GM23338 (cell line): Measurements from ENCODE around the gene DMRT3.

ENCODE experiments used
- POLR2AphosphoS5 ChIP-seq: IDR thresholded peaks from 2 replicates; pipeline ENCODE4 v1.6.1; 2016; ENCODE audit warnings: antibody characterized with exemption, low read depth
- TF ChIP-seq, protein P1 (sequence below), 2 experiments: fragments of 200-600 bp in 1 of 2; sonication (generic) in 1 of 2; conservative IDR thresholded peaks; 2 replicates each; pipeline versions ENCODE4 v1.5.1 to v1.6.1; 2016 to 2017; ENCODE audit warnings: antibody characterized with exemption in 2 of 2, low read depth in 2 of 2, mild to moderate bottlenecking in 2 of 2, moderate library complexity in 1 of 2

DNA sequence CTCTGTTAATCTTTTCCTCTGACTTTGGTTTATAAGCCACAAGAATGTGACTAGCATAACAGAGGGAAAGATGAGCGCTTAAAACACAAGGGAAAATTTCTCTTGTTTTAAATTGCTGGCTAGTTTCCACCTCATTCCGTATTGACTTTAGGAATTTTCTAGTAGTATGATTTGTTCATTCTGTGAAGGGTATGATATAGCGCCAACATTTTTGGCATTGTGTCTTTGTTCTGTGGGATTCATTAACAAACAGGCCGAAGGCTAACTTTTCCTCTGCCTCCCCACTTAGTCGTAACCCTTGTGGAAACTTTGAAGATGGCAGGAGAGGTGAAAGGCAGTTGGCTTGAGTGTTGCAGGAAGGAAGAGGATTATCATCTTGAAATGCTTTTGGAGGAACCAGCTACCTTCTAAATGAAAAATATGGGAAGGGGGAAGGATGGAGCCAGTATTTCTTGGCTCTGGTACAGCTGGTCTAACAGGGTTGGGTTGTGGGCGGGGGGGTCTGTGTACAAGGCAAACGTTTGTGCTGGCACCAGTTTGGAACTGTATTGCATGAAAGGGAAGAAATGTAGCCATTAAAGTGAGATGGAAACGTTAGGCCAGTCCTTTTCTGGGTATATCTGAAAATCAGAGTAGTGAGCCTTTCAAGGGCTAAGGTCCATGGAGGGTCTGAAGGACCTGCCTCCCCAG, 52.2 kb downstream of the DMRT3 start:
- TF ChIP-seq, protein P1, sequence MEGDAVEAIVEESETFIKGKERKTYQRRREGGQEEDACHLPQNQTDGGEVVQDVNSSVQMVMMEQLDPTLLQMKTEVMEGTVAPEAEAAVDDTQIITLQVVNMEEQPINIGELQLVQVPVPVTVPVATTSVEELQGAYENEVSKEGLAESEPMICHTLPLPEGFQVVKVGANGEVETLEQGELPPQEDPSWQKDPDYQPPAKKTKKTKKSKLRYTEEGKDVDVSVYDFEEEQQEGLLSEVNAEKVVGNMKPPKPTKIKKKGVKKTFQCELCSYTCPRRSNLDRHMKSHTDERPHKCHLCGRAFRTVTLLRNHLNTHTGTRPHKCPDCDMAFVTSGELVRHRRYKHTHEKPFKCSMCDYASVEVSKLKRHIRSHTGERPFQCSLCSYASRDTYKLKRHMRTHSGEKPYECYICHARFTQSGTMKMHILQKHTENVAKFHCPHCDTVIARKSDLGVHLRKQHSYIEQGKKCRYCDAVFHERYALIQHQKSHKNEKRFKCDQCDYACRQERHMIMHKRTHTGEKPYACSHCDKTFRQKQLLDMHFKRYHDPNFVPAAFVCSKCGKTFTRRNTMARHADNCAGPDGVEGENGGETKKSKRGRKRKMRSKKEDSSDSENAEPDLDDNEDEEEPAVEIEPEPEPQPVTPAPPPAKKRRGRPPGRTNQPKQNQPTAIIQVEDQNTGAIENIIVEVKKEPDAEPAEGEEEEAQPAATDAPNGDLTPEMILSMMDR (conservative IDR thresholded peaks at IDR 0.05; ENCODE audit: low read depth in 2 of 2) = no peak
- TF ChIP-seq POLR2AphosphoS5 = no peak
